Germinal center (tissue), 1 donor: ENCODE measurements around the gene ZP2.
"Not testable (repeated sequence)": the region's sequence is repeated elsewhere in the genome, so short reads cannot be mapped to it uniquely, and the experiment has no call there.

ENCODE experiments used
- DNase-seq: peaks from one replicate; pipeline ENCODE4 v3.0.0; 2012; ENCODE audit warnings: mixed read lengths, low spot score

Gene ZP2

DNA sequence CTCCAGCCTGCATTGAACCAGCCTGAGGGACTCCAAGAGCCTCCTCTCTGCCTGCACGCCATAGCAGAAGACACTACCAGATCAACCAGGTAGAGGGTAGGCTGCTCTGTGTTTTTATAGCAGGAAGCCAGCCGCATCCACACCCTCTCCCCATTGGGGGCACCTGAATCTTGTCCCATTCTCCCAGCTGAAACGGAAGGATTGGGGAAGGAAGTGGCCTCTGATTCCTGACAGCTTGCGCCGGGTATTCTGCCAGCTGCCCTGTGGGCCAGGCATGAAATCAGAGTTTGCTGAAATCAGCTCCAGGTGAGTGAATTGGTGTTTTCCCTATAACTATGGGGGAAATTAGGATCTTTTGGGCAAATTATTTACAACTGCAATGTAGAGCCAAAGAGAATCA is at the start of gene ZP2:
Gene ZP2 (minus strand): TSS at position 89 of the 400 bp plus-strand sequence. CDS start 27 bp downstream, at position 62.
- no peak for DNase-seq

DNA sequence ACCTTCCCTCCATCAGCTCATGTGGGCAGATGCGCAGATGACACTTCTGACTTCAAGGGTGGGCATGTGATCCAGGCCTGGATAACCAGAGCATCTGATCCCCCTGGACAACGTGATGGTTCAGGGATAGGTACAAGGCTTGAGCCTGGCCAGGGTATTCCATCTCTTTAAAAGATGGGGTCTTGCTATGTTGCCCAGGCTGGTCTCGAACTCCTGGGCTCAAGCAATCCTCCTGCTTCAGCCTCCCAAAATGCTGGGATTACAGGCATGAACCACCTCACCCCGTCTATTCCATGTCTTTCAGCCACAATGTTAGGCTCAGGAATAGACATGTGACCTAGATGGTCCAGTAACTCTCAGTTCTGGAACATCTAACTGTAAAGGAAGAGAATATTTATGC is 45.9 kb upstream of the ZP2 start:
- no peak for DNase-seq

DNA sequence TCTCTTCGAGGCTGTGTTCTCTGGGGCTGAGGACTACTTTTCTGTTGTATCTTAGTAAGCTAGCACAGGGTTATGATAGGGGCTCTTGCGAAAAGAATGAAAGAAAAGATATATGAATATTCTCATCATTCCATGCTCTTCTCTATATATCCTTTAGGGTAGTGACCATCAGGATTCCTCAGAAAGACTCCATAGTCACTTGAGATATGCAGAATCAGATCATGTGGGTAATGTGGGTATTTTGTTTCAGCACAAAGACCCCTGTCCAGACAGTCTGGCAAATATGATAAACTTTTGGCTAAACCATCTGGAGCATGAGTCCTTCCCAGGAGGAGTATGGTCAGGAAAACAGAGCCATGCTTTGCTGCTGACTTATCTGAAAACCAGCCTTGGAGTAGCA is 45.3 kb upstream of the ZP2 start:
- no peak for DNase-seq

DNA sequence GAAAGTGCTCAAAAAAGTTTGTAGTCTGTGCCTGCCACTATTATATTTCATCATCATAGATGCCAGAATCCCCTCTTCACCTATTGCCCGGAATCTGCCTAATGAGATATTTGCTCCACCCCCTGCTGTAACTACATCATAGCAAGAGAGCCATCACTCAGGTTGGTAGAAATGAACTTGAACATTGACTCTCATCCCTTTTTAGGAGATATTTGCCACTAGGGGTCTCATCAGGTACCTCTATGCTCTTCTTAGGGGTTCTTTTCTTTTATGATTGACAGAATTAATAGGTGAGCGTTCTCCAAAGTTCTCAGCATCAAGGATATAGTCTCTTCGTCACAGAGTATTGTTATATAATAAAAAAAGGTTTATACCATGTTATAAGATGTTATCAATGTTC is 42.1 kb upstream of the ZP2 start:
- no peak for DNase-seq

DNA sequence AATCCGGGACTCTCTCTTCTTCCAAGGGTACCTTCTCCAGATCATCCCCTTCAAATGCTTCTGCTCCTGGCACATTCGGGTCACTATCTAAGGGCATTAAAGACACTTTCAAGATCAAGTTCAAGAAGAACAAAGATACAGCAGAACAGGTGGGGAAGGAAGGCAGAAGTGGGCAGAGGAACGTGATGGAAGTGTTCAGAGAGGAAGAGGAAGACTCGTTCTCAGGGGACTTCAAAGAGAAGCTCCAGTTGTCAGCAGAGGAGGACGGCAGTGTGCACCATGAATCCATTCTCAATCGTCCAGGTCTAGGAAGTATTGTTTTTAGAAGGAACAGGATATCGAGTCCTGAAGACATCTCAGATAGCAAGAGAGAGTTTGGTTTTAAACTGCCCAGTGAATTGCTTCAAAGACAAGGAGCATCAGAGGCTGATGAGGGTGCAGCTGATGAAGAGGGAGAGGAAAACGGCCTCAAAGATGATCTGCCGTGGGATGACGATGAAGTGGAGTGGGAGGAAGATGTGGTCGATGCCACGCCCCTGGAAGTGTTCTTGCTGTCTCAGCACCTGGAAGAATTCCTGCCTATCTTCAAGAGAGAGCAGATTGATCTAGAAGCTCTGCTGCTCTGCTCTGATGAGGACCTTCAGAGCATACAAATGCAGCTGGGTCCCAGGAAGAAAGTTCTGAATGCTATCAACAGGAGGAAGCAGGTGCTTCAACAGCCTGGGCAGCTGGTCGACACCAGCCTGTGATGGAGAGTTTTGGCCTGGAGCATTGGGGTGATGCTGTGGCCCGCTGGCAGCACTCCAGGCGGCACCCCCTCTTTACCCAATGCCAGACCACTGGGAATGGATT is 38.9 kb upstream of the ZP2 start:
- no peak for DNase-seq

DNA sequence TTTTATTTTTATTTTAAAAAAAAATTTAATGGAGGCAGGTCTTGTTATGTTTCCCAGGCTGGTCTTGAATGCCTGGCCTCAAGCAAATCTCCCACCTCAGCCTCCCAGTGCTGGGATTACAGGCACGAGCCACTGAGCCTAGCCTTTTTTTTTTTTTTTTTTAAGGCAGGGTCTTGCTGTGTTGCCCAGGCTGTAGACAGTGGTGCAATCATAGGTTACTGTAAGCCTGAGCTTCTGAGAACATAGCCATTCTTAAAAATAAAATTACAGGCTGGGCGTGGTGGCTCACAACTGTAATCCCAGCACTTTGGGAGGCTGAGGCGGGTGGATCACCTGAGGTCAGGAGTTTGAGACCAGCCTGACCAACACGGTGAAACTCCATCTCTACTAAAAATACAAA is 36.8 kb upstream of the ZP2 start:
- not testable (repeated sequence) for DNase-seq

DNA sequence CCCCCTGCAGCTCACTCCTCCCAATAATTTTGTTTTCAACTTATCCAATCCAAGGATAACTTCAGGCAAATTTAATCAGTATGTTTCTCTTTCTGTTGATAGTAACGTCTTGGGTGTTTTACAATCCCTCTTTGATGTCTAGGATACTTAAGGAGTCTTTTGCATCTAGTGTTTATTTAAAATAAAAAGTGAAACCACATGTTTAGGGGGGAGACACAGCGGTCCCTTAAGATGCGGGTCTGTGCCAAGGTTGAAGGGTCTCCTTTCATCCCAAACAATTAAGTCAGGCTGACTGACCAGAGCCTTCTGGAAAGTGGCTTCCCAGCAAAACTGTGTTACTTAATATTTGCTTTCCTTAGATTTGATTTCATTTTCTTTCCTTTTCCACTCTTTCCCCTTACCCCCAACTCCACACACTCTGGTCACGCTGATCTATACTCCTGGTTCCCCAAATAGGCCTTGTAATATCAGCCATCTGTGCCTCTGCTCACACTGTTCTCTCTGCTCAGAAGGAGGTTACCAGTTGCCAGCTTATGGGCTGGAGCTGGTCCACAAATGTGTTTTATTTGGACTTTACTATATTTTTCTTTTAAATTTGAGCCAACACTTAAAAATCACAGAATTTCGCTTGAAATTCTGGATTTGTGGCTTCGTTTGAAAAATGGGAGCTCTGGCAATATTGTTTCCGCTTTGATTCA is 33.3 kb upstream of the ZP2 start:
- DNase-seq, result no peak

DNA sequence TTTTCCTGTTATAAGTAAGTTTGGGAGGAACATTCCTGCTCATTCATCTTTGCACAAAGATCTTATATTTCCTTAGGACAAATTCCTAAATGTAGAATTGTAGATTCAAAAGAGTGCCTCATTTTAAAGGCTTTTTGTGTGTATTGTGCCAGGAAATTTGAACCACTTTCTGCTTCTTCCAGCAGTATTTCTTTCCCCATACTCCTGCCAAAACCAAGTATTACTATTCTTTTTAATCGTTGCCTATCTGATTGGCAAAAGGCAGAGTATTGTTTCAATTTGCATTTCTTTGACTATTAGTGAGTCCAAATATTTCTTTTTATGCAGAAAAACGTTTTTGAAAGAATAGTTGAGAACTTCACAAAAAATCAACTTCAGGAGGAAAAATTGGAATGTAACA is 31.4 kb upstream of the ZP2 start:
- no peak for DNase-seq

DNA sequence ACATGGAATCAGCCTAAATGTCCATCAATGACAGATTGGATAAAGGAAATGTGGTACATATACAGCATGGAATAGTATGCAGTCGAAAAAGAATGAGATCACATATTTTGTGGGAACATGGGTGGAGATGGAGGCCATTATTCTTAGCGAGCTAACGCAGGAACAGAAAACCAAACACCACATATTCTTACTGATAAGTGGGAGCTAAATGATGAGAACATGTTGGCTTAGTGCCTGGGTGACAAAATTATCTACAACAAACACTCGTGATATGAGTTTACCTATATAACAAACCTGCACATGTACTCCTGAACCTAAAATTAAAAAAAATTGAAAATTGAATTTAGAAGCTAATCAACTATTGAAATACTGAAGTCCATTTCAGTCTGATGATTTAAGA is 28.3 kb upstream of the ZP2 start:
- no peak for DNase-seq

DNA sequence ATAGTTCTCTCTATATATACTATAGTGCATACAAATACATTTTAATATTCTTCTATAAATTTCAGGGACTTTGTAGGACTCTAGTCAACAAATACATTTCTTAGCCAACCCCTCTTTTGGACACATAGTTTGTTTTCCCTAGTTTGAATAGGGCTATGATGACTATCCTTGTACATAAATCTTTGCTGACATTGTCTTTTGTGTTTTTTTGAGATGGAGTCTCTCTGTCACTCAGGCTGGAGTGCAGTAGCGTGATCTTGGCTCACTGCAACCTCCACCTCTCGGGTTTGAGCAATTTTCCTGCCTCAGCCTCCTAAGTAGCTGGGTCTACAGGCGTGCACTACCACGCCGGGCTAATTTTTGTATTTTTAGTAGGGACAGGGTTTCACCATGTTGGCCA is 25.5 kb upstream of the ZP2 start:
- DNase-seq, result no peak

DNA sequence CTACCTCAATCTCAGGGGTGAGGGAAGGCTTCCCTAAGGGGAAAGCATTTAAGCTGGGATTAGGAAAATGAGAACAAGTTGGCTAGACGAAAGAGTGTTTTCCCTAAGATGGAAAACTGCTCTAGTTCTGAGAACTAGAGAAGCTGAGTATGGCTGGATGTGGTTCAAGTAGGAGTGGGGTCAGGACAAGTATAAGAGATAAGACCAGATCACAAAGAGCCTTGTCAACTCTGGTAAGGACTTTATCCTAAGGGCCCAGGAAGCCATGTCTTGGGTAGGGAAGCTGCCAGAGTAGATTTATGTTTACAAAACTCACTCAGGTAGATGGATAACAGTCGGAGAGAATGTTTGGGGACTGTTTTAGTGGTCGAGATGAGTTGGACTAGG is 23.8 kb upstream of the ZP2 start:
- DNase-seq, result no peak

DNA sequence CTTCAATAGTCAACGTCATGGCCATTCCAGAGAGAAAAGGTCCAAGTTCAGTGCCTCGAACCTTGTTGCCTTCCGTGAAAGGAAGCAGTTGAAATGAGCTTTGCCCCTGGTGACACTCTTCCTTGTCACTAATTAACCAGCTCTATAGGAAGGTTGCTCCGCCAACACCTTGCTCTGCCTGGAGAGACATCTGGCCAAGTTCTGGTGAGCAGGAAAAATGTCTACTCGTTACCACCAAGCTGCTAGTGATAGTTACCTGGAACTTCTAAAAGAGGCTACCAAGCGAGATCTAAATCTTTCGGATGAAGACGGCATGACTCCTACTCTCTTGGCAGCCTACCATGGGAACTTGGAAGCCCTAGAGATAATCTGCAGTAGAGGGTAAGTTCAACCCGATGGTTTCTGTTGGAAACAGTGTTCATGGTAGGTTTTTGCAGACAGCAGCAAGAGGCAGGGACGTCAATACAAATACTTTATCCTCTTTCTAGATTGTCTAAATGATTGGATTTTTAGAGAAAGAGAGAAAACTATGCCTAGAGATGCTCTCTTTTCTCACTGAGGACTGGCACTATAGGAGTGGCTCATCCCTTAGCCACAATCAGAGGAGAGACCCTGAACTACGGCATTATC is 22.3 kb upstream of the ZP2 start, which contains the start of gene ANKS4B:
Gene ANKS4B (plus strand): TSS at position 179 of the 630 bp plus-strand sequence. CDS start 39 bp downstream, at position 218.
- DNase-seq, result no peak

DNA sequence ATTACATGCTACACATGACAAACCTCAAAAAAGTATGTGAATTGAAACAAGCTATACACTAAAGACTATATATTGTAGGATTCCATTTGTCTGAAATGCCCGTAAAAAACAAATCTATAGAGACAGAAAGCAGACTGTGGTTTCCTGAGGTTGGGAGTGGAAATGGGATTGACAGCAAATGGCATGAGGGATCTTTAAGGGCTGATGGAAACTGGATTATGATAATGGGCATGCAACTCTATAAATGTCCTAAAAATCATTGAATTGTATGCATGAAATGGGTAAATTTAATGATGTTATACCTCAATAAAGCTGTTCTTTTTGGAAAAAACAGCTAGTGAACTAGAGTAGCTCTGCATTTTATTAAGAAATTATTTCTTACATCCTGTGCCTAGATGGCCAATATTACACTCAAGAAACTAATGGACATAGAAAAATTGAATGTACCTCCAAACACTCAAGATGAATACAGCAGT is 21.7 kb upstream of the ZP2 start:
- DNase-seq, result no peak

DNA sequence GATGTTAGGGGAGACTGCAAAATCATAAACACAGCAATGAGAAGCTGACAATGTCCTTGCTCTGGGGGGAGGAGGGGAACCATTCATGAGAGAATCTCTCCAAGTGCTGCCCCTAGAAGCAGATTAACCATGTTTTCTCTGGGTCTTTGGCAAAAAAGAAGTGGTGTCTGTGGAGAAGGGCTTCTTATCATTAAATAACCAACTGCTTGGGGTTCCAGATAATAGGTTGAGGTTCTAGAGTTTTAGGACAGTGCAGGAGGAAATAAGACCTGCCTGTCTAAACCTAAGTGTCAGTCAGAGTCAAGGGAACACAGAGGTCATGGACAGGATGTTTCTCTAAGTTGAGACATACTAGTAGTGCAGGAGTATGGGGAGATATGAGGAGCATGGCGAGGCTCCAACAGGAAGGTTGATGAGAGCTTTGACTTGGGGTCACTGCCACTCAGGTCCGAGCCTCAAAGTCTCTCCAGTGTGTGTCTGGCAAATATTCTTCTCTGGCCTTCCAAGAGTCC is 17.0 kb upstream of the ZP2 start:
- DNase-seq, result no peak

DNA sequence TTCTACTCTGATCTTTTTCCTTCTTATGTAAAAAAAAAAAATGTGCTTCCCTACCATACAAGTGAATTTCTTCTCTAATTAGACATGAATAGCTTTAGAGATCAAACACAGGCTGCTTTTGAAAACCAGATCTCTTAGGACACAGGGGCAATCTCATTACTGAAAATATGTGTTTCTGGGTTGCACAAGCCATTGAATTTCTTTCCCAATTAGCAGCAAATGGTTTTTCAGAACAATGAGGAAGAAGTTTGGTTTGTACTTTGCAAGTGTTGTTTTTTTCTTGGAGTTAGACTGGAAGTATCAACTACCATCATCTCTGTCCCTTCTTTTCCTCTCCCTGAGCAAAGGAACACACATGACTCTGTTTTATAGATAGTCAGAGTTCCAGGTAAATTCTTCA is 16.5 kb upstream of the ZP2 start:
- no peak for DNase-seq

DNA sequence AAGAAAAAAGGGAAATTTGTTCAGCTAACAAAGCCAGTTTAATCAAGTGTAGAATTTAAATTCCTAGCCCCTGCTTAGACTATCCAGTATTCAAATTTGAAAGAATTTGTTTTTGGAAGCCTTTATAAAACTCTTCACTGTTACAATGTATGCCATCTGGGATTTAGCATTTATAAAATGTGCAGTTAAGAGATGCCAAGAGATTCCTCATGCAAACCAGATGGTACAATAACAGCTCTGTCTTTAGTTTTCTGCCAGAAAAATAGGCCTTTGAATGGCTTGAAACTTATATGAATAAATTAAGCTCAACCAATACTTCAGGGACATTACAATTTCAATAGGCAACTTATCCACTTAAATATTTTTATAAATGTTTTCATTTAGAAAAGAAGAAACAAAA is 15.4 kb upstream of the ZP2 start:
- no peak for DNase-seq

DNA sequence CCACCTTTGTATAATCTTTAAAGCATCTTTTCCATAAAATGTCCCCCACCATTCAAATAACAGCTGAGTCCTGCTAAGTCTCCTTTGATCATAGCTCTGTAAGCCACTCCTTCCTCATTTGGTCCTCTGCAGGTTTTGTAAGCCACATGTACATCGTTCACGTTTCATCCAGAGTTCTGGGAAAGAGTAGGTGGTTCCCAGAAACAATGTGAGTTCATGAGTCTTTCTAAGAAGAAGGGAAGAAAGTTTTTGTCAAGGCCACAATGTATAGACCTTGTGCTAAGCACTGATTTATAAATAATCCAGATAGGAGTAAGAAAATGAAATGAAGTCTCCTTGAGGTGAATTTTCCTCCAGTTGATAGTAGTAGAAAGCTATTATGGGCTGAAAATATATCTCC is 13.4 kb upstream of the ZP2 start:
- no peak for DNase-seq

DNA sequence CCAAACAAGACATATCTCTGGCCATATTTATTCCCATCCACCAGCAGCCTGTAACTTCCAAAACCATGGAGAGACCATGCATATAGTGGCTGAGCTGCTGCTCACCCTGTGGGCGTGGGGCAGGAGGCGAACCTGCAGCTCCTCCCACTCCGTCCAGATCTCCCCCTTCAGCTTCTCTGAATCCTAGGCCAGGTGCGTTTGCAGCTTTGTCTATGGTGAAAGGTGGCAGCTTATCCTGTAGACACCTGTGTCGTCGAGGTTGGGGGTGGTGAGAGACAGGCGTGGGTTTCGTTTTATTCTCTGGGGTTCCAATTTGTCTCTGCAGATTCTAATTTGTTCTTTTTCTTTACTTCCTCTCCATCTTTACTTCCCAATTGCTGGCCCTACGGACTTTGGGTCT is 12.4 kb upstream of the ZP2 start:
- DNase-seq, result no peak

DNA sequence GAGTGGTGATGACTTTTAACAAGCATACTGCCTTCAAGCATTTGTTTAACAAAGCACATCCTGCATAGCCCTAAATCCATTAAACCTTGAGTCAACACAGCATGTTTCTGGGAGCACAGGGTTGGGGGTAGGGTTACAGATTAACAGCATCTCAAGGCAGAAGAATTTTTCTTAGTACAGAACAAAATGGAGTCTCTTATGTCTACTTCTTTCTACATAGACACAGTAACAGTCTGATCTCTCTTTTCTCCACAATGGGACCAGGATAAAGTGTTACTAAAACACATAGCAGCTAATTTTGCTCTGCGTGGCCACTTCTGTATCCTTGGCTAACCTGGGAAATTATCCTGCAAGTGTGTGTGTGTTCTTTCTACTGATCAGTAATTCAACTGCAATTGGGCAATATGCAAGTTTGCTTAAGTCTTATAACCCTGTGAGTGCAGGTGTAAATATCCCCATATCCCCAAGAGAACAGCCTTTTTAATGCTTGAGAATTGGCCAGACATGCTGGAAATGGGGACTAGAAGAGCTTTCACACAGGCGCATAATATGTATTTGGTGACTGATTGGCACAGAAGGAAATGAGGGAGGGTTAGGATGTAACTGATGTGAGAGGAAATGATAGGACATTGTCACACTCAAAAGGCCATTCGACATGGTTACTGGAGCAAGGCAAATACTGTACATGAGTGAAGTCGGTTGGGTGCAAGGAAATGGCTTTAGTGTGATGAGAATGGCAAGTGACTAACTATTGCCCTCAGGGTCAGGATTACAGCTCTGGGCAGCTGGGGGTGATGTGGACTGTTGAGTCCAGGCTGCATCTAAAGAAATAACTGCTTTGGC is 11.3 kb upstream of the ZP2 start:
- DNase-seq, result no peak

DNA sequence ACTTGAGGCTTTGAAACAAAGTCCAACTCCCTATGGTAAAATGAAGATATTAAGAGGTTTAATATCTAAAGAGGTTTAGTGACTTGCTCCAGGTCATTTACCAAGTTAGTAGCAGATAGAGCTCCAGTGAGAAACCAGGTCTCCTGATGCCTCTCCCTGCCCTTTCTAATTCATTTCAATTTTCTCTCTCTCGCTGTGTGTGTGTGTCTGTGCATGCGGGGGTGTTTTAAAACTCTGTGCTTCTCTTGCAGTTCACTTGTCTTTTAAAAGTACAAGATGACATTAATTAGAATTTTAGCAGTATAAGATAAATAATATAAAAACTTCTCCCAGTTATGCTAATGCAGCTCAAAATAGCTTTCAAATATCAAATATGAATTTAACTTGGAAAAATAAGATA is 8.2 kb upstream of the ZP2 start:
- no peak for DNase-seq

DNA sequence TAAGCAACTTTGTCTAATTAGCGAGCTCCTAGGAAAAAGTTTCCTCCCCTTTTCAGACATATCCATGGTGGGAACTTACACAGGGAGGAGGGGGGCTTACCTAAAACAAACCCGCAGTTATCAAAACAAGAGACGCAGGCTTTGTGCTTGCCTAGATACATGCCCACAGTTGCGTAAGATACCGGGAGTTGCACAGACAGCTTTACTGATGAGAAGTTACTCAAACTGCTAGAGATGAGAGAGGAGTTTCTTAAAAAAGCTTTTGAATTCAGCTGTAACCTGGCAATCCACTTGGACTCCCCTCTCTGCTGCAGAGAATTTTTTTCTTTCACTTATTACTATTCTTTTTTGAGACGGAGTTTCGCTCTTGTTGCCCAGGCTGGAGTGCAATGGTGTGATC is 6.8 kb upstream of the ZP2 start:
- DNase-seq, result no peak

DNA sequence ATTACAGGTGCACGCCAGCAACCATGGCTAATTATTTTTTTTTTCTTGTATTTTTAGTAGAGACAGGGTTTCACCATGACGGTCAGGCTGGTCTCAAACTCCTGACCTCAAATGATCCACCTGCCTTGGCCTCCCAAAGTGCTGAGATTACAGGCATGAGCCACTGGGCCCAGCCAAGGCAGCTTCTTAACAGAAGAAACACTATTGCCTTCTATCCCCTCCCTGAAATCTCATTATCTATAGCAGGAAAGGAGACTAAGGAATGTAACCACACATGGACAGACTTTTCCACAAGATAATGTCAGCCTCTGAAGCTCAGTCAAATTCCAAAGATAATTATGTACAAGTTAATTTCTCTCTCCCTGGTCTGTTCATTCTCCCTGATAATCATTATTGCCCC is 5.7 kb upstream of the ZP2 start:
- DNase-seq, result no peak
